K562 (cell line): ENCODE measurements around the gene NOSIP. TPM values are rescaled to one million over a fixed set of nuclear protein-coding genes. Genes with fewer than 3 reads are reported as not detected.

Source experiments
- ARNT ChIP-seq, 2 experiments: fragments of 450-650 bp; IDR thresholded peaks; 2 replicates each; pipeline ENCODE4 v1.6.1; 2016; ENCODE audit warnings: mild to moderate bottlenecking in 1 of 2
- ETV5 ChIP-seq: sonication (generic); formaldehyde crosslinking; IDR thresholded peaks from 2 replicates; pipeline ENCODE4 v1.4.0; 2020; ENCODE audit warnings: low read depth, mild to moderate bottlenecking, missing genetic modification reagents
- FOXP1 ChIP-seq: sonication (generic); formaldehyde crosslinking; IDR thresholded peaks from 2 replicates; pipeline ENCODE4 v1.8.0; 2022; ENCODE audit warnings: mild to moderate bottlenecking, missing genetic modification reagents
- MEF2D ChIP-seq: conservative IDR thresholded peaks from 2 replicates; pipeline ENCODE4 v1.6.1; 2016; ENCODE audit warnings: low read depth, missing genetic modification characterization, missing compliant biosample characterization
- NFRKB ChIP-seq: fragments of 450-650 bp; IDR thresholded peaks from 2 replicates; pipeline ENCODE4 v1.6.1; 2016; ENCODE audit warnings: low read depth
- PHF20 ChIP-seq: fragments of 450-650 bp; IDR thresholded peaks from 2 replicates; pipeline ENCODE4 v1.6.1; 2018; ENCODE audit not compliant: partially characterized antibody
- SLC30A9 ChIP-seq: fragments of 250-450 bp; sonication (Bioruptor Pico); IDR thresholded peaks from 2 replicates; pipeline ENCODE4 v1.8.0; 2022; ENCODE audit warnings: mild to moderate bottlenecking, moderate library complexity
- ZNF140 ChIP-seq: fragments of 250-450 bp; sonication (Bioruptor Pico); IDR thresholded peaks from 2 replicates; pipeline ENCODE4 v1.8.0; 2021; ENCODE audit warnings: moderate library complexity, mild to moderate bottlenecking, inconsistent platforms
- ZNF280A ChIP-seq: fragments of 450-650 bp; IDR thresholded peaks from 2 replicates; pipeline ENCODE4 v1.6.1; 2018; ENCODE audit warnings: mild to moderate bottlenecking, low read depth; ENCODE audit not compliant: partially characterized antibody
- ZNF354B ChIP-seq: fragments of 250-450 bp; sonication (Bioruptor Pico); IDR thresholded peaks from 2 replicates; pipeline ENCODE4 v1.4.0; 2020
- ZNF79 ChIP-seq: fragments of 250-450 bp; sonication (Bioruptor Pico); IDR thresholded peaks from 2 replicates; pipeline ENCODE4 v1.4.0; 2020; ENCODE audit warnings: low read depth, mild to moderate bottlenecking, moderate library complexity
- polyA plus RNA-seq, 8 experiments: library from polyadenylated mRNA; depleted of rRNA in 4 of 8; stranded (reverse) in 5 of 8; unstranded in 3 of 8; fragments of >200 nt; fragmentation: Nextera tagmentation in 2 of 8; fragmentation: Illumina TruSeq in 1 of 8; extraction: Ambion mirVana in 2 of 8; extraction: Trizol in 1 of 8; gene quantifications; 2 replicates each; pipeline versions ENCODE4 v1.2.1 to v1.2.3, GENCODE V29; 2011 to 2014; ENCODE audit warnings: inconsistent platforms in 1 of 8, missing spikeins in 1 of 8
- total RNA-seq, 7 experiments: library from RNA; depleted of rRNA in 6 of 7; stranded (reverse); fragments of >200 nt in 6 of 7; fragmentation: Illumina TruSeq in 2 of 7; extraction: Trizol in 2 of 7; gene quantifications; 2 replicates each; pipeline versions ENCODE4 v1.2.1 to v1.2.3, GENCODE V29; 2011 to 2021; ENCODE audit warnings: low replicate concordance in 1 of 7
- TF ChIP-seq, protein P1 (sequence below): fragments of 450-650 bp; formaldehyde crosslinking; IDR thresholded peaks from 2 replicates; pipeline ENCODE4 v1.4.0; 2020; ENCODE audit warnings: mild to moderate bottlenecking, moderate library complexity
- TF ChIP-seq, protein P2 (sequence below): IDR thresholded peaks from 2 replicates; pipeline ENCODE4 v1.6.1; 2011; ENCODE audit warnings: borderline replicate concordance, low read depth, mild to moderate bottlenecking, moderate library complexity, low read length; ENCODE audit not compliant: insufficient read depth, poor library complexity, severe bottlenecking
- TF ChIP-seq, protein P3 (sequence below): sonication (generic); IDR thresholded peaks from 2 replicates; pipeline ENCODE4 v1.6.1; 2016
- TF ChIP-seq, protein P4 (sequence below): IDR thresholded peaks from 3 replicates; pipeline ENCODE4 v1.6.1; 2011; ENCODE audit warnings: borderline replicate concordance, mild to moderate bottlenecking, moderate library complexity; ENCODE audit not compliant: insufficient read length; ENCODE audit errors: extremely low read depth
- TF ChIP-seq, protein P5 (sequence below): fragments of 450-650 bp; formaldehyde crosslinking; IDR thresholded peaks from 2 replicates; pipeline ENCODE4 v1.4.0; 2020; ENCODE audit warnings: mild to moderate bottlenecking

NOSIP gene
- total and polyA plus RNA-seq, 9 of the 15 experiments (the other 6 are each of a cell fraction or from before 2014, with no cell fraction given): 14.4 to 153 (median 79.9) TPM

GRCh38 chr19:49593233-49594113 lies 13.1 kb upstream of the NOSIP start (continued):
- TF ChIP-seq, protein P1, sequence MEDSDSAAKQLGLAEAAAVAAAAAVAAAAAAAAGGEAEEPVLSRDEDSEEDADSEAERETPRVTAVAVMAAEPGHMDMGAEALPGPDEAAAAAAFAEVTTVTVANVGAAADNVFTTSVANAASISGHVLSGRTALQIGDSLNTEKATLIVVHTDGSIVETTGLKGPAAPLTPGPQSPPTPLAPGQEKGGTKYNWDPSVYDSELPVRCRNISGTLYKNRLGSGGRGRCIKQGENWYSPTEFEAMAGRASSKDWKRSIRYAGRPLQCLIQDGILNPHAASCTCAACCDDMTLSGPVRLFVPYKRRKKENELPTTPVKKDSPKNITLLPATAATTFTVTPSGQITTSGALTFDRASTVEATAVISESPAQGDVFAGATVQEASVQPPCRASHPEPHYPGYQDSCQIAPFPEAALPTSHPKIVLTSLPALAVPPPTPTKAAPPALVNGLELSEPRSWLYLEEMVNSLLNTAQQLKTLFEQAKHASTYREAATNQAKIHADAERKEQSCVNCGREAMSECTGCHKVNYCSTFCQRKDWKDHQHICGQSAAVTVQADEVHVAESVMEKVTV (CRISPR knock-in tag): no peak
- no peak for TF ChIP-seq ETV5 (CRISPR knock-in tag)
- TF ChIP-seq ZNF140 (CRISPR knock-in tag): no peak
- no peak for TF ChIP-seq ZNF79 (CRISPR knock-in tag)
- TF ChIP-seq, protein P2, sequence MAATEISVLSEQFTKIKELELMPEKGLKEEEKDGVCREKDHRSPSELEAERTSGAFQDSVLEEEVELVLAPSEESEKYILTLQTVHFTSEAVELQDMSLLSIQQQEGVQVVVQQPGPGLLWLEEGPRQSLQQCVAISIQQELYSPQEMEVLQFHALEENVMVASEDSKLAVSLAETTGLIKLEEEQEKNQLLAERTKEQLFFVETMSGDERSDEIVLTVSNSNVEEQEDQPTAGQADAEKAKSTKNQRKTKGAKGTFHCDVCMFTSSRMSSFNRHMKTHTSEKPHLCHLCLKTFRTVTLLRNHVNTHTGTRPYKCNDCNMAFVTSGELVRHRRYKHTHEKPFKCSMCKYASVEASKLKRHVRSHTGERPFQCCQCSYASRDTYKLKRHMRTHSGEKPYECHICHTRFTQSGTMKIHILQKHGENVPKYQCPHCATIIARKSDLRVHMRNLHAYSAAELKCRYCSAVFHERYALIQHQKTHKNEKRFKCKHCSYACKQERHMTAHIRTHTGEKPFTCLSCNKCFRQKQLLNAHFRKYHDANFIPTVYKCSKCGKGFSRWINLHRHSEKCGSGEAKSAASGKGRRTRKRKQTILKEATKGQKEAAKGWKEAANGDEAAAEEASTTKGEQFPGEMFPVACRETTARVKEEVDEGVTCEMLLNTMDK: no peak
- no peak for TF ChIP-seq SLC30A9
- no peak for TF ChIP-seq PHF20
- TF ChIP-seq, protein P3, sequence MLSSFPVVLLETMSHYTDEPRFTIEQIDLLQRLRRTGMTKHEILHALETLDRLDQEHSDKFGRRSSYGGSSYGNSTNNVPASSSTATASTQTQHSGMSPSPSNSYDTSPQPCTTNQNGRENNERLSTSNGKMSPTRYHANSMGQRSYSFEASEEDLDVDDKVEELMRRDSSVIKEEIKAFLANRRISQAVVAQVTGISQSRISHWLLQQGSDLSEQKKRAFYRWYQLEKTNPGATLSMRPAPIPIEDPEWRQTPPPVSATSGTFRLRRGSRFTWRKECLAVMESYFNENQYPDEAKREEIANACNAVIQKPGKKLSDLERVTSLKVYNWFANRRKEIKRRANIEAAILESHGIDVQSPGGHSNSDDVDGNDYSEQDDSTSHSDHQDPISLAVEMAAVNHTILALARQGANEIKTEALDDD: no peak
- no peak for TF ChIP-seq NFRKB
- no peak for TF ChIP-seq ARNT (IDR thresholded peaks at IDR 0.05)
- TF ChIP-seq FOXP1: no peak
- no peak for TF ChIP-seq MEF2D
- TF ChIP-seq ZNF354B (CRISPR knock-in tag): no peak
- TF ChIP-seq ZNF280A: no peak
- TF ChIP-seq, protein P4, sequence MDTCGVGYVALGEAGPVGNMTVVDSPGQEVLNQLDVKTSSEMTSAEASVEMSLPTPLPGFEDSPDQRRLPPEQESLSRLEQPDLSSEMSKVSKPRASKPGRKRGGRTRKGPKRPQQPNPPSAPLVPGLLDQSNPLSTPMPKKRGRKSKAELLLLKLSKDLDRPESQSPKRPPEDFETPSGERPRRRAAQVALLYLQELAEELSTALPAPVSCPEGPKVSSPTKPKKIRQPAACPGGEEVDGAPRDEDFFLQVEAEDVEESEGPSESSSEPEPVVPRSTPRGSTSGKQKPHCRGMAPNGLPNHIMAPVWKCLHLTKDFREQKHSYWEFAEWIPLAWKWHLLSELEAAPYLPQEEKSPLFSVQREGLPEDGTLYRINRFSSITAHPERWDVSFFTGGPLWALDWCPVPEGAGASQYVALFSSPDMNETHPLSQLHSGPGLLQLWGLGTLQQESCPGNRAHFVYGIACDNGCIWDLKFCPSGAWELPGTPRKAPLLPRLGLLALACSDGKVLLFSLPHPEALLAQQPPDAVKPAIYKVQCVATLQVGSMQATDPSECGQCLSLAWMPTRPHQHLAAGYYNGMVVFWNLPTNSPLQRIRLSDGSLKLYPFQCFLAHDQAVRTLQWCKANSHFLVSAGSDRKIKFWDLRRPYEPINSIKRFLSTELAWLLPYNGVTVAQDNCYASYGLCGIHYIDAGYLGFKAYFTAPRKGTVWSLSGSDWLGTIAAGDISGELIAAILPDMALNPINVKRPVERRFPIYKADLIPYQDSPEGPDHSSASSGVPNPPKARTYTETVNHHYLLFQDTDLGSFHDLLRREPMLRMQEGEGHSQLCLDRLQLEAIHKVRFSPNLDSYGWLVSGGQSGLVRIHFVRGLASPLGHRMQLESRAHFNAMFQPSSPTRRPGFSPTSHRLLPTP: no peak
- TF ChIP-seq, protein P5, sequence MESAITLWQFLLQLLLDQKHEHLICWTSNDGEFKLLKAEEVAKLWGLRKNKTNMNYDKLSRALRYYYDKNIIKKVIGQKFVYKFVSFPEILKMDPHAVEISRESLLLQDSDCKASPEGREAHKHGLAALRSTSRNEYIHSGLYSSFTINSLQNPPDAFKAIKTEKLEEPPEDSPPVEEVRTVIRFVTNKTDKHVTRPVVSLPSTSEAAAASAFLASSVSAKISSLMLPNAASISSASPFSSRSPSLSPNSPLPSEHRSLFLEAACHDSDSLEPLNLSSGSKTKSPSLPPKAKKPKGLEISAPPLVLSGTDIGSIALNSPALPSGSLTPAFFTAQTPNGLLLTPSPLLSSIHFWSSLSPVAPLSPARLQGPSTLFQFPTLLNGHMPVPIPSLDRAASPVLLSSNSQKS (CRISPR knock-in tag): no peak
